K562 (cell line): ENCODE measurements around the gene BANP.

ENCODE experiments used
- CREB1 ChIP-seq, 2 experiments: sonication (generic) in 1 of 2; formaldehyde crosslinking in 1 of 2; IDR thresholded peaks; 2 replicates each; pipeline versions ENCODE4 v1.6.1 to v1.8.0; 2012 to 2022; ENCODE audit warnings: inconsistent platforms in 1 of 2, mild to moderate bottlenecking in 1 of 2, missing genetic modification reagents in 1 of 2, moderate library complexity in 1 of 2
- CTBP1 ChIP-seq: fragments of 450-650 bp; IDR thresholded peaks from 2 replicates; pipeline ENCODE4 v1.6.1; 2016; ENCODE audit warnings: borderline replicate concordance
- DPF2 ChIP-seq: fragments of 450-650 bp; IDR thresholded peaks from 2 replicates; pipeline ENCODE4 v1.6.1; 2016
- ETS1 ChIP-seq: conservative IDR thresholded peaks from 2 replicates; pipeline ENCODE4 v1.6.1; 2011; ENCODE audit warnings: low read depth, mild to moderate bottlenecking, low read length; ENCODE audit not compliant: control insufficient read depth
- MIER1 ChIP-seq: fragments of 450-650 bp; IDR thresholded peaks from 2 replicates; pipeline ENCODE4 v1.6.1; 2016; ENCODE audit warnings: antibody characterized with exemption, mild to moderate bottlenecking, low read depth
- MYC ChIP-seq, 2 experiments: fragments of 250-450 bp in 1 of 2; sonication (Bioruptor Pico) in 1 of 2; IDR thresholded peaks; 2 replicates each; pipeline versions ENCODE4 v1.5.1 to v1.6.1; 2012 to 2021; ENCODE audit warnings: low read depth in 2 of 2, borderline replicate concordance in 1 of 2, improper control_type of control experiment in 1 of 2, low read length in 1 of 2, mild to moderate bottlenecking in 1 of 2, moderate library complexity in 1 of 2
- SRF ChIP-seq, 2 experiments: fragments of 250-450, 450-650 bp in 1 of 2; sonication (Bioruptor Pico) in 1 of 2; sonication (generic) in 1 of 2; formaldehyde crosslinking; IDR thresholded peaks; 2 replicates each; pipeline versions ENCODE4 v1.5.0 to v1.5.1; 2020 to 2022; ENCODE audit warnings: mild to moderate bottlenecking in 1 of 2, missing genetic modification reagents in 1 of 2
- TOE1 ChIP-seq, 2 experiments: fragments of 450-650 bp in 1 of 2; sonication (generic) in 1 of 2; formaldehyde crosslinking in 1 of 2; IDR thresholded peaks; 2 replicates each; pipeline versions ENCODE4 v1.7.1 to v1.8.0; 2016 to 2022; ENCODE audit warnings: borderline replicate concordance in 2 of 2, mild to moderate bottlenecking in 2 of 2, antibody characterized with exemption in 1 of 2, inconsistent platforms in 1 of 2, low read depth in 1 of 2, missing genetic modification reagents in 1 of 2, moderate library complexity in 1 of 2
- USF1 ChIP-seq: sonication (generic); formaldehyde crosslinking; IDR thresholded peaks from 2 replicates; pipeline ENCODE4 v1.9.0; 2022; ENCODE audit warnings: mild to moderate bottlenecking, missing genetic modification reagents
- ZNF77 ChIP-seq: fragments of 250-450 bp; sonication (Bioruptor Pico); IDR thresholded peaks from 2 replicates; pipeline ENCODE4 v1.5.0; 2020
- ZNF830 ChIP-seq: fragments of 250-450 bp; sonication (Bioruptor Pico); IDR thresholded peaks from 2 replicates; pipeline ENCODE4 v1.5.0; 2021; ENCODE audit warnings: mild to moderate bottlenecking
- TF ChIP-seq, protein P1 (sequence below): sonication (generic); formaldehyde crosslinking; IDR thresholded peaks from 2 replicates; pipeline ENCODE4 v1.8.0; 2022; ENCODE audit warnings: mild to moderate bottlenecking, missing genetic modification reagents

DNA sequence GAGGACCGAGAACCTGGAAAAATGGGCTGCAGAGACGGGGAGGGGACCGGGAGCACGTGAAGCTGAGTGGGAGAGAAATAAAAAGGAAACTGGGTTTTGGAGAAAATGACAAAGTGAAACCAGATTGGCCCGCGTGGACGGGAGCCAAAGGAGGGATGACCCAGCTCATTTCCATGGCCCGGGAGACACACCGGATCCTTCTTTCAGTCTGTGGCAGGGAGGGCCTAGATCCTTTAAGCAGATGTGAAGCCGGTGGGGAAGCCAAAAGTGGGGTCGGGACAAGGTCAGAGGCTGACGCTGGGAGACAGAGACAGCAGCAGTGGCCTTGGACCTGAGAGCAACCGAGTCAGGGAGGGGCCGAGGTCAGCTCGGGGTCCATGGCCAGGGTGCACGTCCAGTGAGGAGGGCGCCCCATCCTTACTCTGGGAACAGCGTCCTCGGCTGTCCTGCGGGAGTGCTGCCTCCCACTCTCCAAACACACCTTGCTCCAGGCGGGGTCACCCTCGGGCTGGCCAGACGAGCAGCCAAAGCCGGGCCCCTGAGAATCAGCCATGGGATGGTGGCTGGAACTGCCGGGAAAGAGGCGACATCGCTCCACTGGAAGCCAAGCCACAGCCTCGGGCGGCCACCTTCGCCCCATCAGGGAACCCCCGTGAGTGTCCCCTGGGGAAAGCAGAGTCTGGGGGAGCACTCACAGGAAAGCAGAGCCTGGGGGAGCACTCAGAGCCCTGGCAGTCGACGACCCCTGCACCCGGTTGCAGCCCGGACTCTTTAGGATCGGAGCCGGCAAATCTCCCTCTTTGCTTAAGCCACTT is 32.2 kb upstream of the BANP start:
- TF ChIP-seq SRF (CRISPR knock-in tag; IDR thresholded peaks at IDR 0.05) (no peak), CTBP1 (peak; percentile 15; the same call in 1 of the 2 replicates), ETS1 (no peak), MYC (IDR thresholded peaks at IDR 0.05; ENCODE audit: low read depth, low read length) (no peak), MYC (CRISPR knock-in tag; IDR thresholded peaks at IDR 0.05; ENCODE audit: borderline replicate concordance, low read depth) (no peak), ZNF830 (CRISPR knock-in tag) (no peak), MIER1 (no peak), TOE1 (IDR thresholded peaks at IDR 0.05; ENCODE audit: borderline replicate concordance) (no peak), TOE1 (CRISPR knock-in tag; IDR thresholded peaks at IDR 0.05; ENCODE audit: borderline replicate concordance, low read depth) (no peak), DPF2 (no peak), USF1 (CRISPR knock-in tag) (no peak), CREB1 (IDR thresholded peaks at IDR 0.05) (no peak), CREB1 (CRISPR knock-in tag; IDR thresholded peaks at IDR 0.05) (no peak), ZNF77 (CRISPR knock-in tag) (no peak)
- TF ChIP-seq, protein P1, sequence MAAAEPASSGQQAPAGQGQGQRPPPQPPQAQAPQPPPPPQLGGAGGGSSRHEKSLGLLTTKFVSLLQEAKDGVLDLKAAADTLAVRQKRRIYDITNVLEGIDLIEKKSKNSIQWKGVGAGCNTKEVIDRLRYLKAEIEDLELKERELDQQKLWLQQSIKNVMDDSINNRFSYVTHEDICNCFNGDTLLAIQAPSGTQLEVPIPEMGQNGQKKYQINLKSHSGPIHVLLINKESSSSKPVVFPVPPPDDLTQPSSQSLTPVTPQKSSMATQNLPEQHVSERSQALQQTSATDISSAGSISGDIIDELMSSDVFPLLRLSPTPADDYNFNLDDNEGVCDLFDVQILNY (CRISPR knock-in tag): no peak
